AG10803 (cell line): ENCODE data around the gene SLC35A1.

ENCODE experiments used
- DNase-seq: peaks from one replicate; pipeline ENCODE4 v3.0.0; 2010; ENCODE audit warnings: low read depth
- H3K4me3 ChIP-seq: 2 replicates; pipeline ENCODE4 v1.5.1; 2011; ENCODE audit warnings: mild to moderate bottlenecking, low read length, control low read depth
- CTCF ChIP-seq: conservative IDR thresholded peaks from 2 replicates; pipeline ENCODE4 v1.5.1; 2011; ENCODE audit warnings: mild to moderate bottlenecking, low read length, control low read depth, inconsistent platforms

SLC35A1 gene

GRCh38 chr6:87444362-87444761 lies 28.4 kb upstream of the SLC35A1 start:
- DNase-seq, result peak; percentile 26
- no peak overlapping the region for H3K4me3 ChIP-seq

GRCh38 chr6:87465051-87465450 lies 7.7 kb upstream of the SLC35A1 start:
- no peak for DNase-seq
- no peak overlapping the region for H3K4me3 ChIP-seq
- TF ChIP-seq CTCF, result no peak

More at GRCh38 chr6:87444362-87444761, 28.4 kb upstream of the SLC35A1 start:
- no peak for TF ChIP-seq CTCF

GRCh38 chr6:87473419-87473903 lies 687 bp downstream of the SLC35A1 start:
- peak overlapping the region; percentile 99 for H3K4me3 ChIP-seq
- peak; percentile 42 for DNase-seq
- no peak for TF ChIP-seq CTCF

- TF ChIP-seq CTCF, result no peak
- no peak for DNase-seq
- H3K4me3 ChIP-seq, result no peak overlapping the region
These were observed 9.2 kb downstream of the SLC35A1 start for GRCh38 chr6:87481931-87482330.

- no peak for DNase-seq
- H3K4me3 ChIP-seq, result no peak overlapping the region
- TF ChIP-seq CTCF, result no peak
These were observed 9.6 kb downstream of the SLC35A1 start for GRCh38 chr6:87482366-87482765.

- peak; percentile 44 for DNase-seq
- no peak overlapping the region for H3K4me3 ChIP-seq
- TF ChIP-seq CTCF, result no peak
These were observed 11.2 kb downstream of the SLC35A1 start for GRCh38 chr6:87483929-87484328.

- no peak for TF ChIP-seq CTCF
- no peak for DNase-seq
- no peak overlapping the region for H3K4me3 ChIP-seq
These were observed 11.7 kb downstream of the SLC35A1 start for GRCh38 chr6:87484491-87484890.
